HG02943 (cell line): ENCODE measurements around the gene IL31RA.

Experiments used
- ATAC-seq: cut with Tn5 transposase; IDR thresholded peaks from one replicate; pipeline ENCODE4 v1.9.1; 2021; ENCODE audit warnings: mild to moderate bottlenecking, low read depth, moderate library complexity; ENCODE audit not compliant: unreplicated experiment

IL31RA gene

DNA sequence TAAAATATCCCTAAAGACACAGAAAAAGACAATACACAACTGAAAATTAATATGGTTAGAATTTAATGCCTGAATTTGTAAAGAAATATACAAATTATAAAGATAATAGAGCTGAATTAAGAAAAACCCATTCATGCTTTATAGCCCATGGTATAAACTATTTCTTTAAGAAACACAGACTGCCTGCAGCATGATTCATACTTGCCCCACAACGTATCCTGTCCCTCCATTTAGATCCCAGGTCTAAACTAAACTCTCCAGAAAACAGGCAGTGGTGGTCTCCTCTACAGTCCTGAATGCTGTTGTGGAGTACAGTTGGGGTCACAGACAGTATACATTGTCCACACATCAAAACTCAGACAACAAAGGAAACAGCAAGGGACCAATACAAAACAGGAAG is 118.8 kb downstream of the IL31RA start:
- ATAC-seq, result no peak
